Activated gamma-delta T cell (primary cell): ENCODE measurements around the gene MARK1.
"Not testable (repeated sequence)": the region's sequence is repeated elsewhere in the genome, so short reads cannot be mapped to it uniquely, and the experiment has no call there.

Source experiments
- DNase-seq: peaks from one replicate; lab custom pipeline; 2025; lab: John Stamatoyannopoulos, UW

MARK1 gene

DNA sequence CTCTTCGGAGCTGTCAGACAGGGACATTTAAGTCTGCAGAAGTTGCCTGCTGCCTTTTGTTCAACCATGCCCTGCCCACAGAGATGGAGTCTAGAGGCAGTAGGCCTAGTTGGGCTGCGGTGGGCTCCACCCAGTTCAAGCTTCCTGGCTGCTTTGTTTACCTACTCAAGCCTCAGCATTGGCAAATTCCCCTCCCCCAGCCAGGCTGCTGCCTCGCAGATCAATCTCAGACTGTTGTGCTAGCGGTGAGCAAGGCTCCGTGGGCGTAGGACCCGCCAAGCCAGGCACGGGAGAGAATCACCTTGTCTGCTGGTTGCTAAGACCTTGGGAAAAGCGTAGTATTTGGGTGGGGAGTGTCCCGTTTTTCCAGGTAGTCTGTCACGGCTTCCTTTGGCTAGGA is 83.2 kb downstream of the MARK1 start:
- DNase-seq = not testable (repeated sequence)

DNA sequence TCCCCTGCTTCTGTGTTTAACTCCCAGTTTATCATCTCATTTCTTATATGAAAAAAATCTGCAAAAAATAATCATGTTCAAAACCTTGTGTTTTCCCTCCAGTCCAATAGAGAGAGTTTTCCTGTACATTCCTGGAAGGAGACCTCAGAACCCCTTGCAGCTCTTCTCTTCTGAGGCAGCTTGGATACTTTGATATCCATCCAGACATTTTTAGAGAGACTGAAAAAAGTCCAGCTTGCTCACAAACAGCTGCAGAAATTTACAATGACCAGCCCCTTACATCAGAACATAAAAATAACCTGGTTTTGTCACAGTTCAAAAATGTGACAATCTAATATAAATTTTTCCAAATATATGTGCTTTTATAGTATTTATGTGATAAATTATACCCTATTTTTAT is 88.9 kb downstream of the MARK1 start:
- DNase-seq = no peak

DNA sequence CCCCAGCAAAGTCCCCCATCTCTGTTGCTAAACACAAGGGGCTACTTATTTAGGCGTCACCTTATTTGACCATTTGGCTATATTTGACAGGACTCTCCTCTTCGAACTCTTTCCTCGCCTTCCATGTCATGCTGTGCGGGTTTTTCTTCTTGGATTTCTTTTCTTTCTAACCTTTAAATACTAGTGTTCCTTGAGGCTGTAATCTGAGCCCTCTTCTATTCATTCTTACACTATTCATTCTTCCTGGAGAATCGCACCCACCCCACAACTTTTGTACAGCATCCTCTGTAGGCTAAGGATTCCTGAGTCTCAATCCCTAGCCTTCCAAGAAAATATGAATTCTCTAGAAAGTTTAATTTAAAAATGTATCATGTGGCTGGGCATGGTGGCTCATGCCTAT is 100.5 kb downstream of the MARK1 start:
- no peak for DNase-seq

DNA sequence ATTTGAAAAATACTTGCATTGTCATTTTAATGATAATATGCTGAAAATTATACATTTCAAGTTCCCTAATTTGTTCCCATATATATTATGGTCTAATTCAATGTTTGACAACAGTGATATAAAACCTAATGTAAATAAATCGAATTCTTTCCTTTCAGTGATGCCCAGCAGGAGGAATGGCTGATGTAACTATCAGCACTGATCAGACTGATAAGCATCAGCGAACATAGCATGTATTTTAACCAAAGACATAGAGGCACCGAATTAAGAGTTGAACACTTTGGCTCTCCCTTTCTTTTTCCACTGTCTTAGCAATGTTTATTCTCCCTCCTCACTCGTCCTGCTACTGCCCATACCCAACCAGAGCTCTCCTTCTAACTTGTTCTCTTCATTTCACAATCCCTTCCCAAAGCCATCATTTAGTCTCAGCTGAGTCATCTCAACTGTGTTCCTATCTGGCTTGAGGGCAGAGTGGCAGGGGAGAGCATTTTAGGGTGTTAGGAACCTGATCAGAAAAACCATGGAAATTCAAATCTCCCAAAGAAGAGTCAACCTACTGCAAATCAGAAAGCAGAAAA is 103.4 kb downstream of the MARK1 start:
- no peak for DNase-seq

DNA sequence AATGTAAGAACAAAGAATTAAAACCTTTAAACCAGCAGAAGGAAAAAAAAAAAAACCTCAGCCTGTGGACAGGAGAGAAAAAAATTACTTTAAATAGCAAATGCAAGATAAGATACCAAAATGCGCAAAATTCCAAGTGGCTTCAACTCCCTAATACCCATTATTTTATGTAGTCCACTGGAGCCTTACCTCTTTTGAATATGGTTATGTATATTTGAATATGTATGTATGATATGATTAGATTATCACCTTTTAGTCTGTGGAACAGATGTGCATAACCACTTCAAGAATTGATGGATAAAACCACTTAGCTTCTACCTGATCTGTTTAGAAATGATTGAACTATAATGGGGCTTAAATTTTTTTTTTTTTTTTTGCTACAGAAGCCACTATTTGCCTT is 109.8 kb downstream of the MARK1 start:
- no peak for DNase-seq

DNA sequence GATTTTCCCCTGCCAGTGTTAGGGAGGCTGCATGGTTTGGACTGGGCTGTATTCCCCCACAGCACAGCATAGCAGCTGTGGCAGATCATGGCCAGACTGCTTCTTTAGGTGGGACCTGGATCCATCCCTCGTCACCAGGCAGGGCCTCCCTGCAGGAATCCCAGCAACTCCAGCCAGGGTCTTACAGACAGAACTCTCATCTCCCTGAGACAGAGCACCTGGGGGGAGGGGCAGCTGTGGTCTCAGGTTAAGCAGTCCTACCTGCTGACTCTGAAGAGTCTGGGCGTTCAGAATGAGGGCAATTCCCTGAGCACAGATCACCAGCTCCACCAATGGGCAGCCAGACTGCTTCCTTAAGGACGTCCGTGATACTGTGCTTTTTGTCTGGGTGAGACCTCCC is 114.3 kb downstream of the MARK1 start:
- DNase-seq = no peak

DNA sequence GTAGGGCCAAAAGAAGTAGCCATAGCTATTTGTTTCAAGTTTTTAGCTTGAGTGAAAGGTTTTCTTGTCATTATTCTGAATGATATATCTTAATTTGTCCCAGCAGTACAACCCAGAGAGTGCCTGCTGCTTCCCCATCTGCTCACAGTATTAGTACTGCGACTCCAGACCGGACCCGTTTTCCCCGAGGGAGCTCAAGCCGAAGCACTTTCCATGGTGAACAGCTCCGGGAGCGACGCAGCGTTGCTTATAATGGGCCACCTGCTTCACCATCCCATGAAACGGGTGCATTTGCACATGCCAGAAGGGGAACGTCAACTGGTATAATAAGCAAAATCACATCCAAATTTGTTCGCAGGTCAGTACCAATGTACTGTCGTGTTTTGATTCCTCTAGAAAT is 125.1 kb downstream of the MARK1 start:
- no peak for DNase-seq

DNA sequence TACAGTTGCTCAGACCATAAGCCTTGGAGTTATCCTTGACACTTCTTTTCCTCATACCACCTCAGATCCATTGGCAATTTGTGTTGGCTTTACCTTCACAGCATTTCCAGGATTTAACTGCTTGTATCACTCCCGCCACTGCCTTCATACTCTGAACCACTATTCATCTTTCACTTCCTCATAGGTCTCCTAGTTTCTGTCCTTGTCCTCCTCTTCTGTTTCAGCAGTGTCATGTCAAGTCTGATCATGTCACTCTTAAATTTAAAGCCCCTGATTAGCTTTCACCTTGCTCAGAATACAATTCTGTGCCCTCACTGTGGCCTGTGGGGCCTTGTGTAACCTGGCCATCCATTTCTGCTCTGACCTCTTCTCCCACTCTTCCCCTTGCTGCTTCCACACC is 127.6 kb downstream of the MARK1 start:
- DNase-seq = no peak

DNA sequence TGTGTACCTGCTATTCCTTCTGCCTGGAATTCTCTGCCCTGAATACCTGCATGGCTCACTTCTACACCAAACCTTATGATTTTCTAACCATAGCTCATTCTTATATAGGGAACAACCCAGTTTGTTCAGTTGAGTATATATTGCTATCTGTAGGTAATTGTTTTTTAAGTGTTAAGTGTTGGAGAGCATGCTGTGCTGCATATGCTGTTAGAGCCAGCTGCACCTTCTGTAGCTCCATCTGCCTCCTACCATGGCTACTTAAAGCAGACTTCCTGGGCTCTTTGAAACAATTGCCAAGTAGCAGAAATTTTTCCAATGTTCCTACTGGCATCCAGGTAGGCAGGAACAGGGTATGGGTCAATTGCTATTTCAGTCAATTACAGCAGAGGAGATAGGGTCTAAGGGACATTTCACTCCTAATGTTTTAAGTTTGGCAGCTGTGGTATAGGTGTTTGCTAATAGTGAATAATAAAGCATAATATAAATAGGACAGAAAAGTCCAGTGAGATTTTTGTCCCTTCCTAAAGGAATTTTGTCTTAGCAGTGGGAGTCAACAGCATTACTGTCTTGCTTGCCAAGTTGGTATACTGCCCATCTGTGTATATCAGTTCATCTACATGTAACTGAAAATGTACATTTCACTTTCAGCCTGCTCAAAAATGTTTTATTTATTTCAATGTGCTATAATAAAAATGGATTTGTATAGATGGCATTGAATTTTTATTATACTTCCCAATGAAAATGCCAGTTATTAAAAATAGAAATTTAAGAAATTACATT is 128.2 kb downstream of the MARK1 start:
- DNase-seq = no peak

DNA sequence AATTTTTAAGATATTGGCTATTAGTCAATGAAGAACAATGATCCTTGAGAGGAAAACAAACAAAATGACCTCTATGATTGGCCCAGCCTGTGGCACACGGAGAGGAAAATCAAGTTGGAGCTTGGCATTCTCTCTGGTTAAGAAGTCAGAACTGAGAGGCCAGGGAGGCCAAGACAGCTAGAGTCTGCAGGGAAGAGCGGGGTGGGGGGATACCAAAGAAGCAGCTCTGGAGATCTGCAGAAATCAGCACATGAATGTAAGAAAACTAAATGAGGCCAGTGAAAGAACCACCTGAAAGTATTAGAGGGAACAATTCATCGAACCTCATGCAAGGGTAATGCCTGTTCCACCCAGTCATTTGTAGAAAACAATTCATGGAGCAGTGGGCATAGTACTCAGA is 138.4 kb downstream of the MARK1 start:
- DNase-seq = no peak

DNA sequence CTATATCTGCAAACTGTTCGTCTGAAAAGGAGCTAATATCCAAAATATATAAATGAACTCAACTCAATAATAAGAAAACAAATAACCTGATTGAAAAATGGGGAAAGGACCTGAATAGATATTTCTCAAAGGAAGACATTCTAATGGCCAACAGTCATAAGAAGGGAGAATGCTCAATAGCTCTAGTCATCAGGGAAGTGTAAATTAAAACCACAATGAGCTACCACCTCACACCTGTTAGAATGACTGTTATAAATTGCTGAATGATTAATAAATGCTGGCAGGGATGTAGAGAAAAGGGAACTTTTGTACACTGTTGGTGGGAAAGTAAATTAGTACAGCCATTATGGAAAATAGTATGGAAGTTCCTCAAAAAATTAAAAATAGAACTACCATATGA is 141.1 kb downstream of the MARK1 start:
- DNase-seq = no peak

DNA sequence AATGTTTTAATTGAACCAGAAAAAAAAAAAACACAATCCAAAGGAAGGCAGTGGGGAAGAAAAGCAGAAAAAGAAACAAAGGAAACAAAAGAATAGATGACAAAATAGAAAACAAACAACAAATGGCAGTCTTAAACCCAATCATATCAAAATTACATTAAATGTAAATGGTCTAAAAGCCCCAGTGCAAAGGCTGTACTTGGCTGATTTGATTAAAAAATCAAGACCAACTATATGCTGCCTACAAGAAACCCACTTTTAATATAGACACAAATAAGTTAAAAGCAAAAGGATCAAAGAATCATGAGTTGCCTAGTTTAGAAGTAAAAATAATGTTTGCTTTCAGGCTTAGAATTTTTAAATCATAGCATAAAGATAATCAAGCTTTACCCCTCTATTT is 142.4 kb downstream of the MARK1 start:
- DNase-seq = no peak

DNA sequence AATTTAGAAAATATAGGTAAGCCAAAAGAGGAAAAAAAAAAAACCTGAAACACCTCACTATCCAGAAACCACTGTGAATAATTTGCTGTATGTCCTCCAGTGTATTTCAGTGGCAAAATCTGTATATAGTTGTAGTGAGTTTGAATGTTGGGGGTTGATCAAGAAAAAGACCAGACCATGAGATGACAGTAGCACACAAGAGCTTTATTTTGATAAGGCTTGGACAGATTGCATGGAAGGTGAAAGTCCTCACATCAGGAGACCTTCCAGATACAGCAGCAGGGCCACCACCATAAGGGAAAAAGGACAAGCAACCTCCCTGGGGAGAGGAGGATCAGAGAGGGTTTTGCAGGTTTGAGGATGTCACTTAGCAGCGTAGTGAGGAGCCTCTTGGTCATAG is 146.0 kb downstream of the MARK1 start:
- DNase-seq = no peak

DNA sequence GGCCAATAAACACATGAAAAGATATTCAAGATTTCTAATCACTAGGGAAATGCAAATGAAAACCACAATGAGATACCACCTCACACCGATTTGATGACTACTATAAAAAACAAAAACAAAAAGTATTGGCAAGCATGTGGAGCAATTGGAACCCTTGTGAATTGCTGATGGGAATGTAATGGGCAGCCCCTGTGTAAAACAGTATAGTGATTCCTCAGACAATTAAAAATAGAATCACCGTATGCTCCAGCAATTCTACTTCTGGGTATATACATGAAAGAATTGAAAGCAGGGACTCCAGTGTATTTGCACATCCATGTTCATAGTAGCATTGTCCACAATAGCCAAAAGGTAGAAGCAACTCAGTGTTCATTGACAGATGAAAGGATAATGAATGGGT is 149.3 kb downstream of the MARK1 start:
- no peak for DNase-seq

DNA sequence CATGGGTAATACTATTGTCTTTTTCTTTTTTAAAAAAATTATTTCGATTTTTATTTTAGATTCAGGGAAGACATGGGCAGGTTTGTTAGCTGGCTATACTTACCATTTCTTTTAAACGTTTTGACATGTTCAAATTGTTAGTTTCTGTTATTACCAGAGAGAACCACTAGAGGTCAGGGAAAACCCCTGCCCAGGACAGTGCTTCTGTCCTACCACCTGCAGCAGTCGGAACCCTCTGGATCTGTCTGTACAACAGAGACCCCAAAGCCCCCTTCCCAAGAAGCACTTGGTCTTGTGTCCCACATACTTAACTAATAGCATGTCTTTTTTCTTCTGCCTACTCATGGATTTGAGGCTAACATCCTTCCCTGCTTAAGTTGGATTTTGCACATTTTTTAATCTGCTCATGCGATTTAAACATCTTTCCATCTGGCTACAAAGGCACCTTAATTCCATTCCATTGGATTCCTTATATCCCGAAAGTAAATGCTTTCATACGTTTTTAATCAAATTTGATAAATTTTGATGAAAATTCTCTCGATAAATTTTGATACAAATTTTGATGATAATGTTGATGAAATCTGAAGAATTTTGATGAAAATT is 152.2 kb downstream of the MARK1 start:
- DNase-seq = no peak

DNA sequence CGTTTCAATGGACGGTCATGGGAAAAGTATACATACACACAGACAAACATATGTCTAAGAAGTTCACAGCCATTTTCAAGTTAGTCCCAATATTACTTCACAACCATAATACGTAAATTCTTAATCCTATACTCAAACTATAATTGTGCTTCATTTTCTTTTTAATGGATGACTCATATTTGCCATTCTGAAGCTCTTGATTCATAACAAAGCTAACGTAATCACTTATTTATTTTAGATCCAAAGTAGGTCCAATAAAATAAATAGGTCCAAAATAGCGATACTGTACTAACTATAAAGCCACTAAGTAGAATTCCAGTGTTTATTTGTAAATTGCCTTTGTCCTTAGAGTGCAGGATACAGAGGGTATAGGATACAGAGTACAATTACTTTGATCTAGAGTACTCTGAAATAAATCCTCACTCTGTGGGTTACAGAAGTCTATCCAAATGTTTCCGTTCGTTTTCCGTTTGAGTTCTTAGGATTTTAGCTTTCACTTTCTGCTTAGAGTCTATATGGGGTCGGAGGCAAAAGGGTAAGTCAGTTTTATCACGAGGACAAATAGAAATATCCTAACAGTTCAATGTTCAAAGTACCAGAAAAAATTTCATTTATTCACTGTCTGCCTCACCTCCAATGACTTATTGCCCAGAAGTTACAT is 153.4 kb downstream of the MARK1 start:
- no peak for DNase-seq

DNA sequence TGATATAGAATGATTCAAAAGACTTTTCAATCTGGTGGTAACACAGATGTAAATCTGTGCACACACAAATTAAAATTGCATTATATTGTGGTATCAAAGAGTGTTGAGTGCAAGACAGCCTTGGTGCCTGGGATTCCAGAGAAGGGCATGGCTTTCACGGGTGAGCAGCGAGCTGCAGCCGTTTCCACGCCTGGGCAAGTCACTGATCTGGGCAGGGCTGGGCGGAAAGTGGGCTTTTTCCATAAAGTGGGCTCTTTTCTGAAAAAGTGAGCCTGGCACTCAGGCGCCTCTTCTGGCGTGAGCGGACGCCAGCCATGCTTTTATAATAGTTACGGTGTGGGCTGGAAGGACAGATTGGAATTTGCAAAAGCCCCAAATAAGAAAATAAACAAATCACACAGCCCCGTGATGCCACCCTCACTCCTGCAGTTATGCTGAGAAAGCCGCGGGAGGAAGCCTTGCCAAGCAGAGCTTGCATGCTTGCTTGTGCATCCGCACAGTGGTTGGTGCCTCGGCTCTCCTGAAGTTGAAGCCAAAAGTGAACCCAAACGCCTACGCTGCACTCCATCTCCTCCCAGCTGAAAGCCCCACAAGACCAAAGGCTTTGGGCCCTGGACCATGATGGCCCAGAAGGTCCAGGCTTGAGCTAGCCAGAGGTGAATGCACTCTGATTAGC is 155.1 kb downstream of the MARK1 start:
- no peak for DNase-seq

DNA sequence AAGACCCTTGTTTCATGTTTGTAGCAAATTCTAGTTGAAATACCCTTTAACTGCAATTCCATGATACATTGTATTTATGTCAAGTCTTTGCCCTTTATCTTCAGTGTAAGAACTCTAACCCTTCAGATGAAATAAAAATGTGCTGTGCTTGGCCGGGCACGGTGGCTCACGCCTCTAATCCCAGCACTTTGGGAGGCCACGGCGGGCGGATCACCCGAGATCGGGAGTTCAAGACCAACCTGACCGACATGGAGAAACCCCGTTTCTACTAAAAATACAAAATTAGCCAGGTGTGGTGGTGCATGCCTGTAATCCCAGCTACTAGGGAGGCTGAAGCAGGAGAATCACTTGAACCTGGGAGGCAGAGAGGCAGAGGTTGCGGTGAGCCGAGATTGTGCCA is 155.8 kb downstream of the MARK1 start:
- not testable (repeated sequence) for DNase-seq

DNA sequence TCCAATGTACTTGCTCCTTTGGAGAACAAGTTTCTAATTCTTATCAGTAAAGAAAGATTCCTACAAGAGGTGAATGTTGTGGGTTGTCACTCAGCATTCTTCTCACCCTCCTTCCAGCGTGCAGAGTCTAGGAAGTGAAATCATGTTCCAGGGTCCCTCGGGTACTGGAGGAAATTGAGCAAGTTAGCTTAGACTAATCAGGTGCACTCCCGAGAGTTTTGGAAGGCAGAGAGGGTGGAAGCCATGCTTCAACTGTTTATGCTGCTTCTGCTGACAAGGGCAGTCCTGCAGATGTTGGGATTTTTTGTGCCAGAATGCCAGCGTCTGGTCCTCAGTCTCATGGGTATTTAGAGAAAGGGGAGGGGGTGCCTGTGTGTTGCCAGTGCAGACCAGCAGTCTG is 157.0 kb downstream of the MARK1 start:
- no peak for DNase-seq

DNA sequence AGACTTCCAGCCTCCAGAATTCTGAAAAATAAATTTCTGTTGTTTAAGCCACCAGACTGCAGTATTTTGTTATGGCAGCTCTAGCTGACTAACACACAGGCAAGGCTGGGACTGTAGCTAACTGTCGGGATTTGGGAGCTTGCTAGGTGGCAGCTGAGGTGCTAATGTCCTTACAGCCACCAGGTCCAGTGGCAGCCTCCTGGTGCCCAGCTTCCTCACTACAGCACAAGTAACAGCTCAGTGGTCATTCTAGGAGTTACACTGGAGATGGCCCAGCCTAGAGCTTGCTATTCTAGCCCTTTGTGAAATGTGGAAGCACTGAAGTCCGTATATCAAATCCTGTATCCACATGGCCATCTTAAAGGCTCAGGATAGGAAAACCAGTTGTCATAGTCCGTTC is 157.9 kb downstream of the MARK1 start:
- no peak for DNase-seq

DNA sequence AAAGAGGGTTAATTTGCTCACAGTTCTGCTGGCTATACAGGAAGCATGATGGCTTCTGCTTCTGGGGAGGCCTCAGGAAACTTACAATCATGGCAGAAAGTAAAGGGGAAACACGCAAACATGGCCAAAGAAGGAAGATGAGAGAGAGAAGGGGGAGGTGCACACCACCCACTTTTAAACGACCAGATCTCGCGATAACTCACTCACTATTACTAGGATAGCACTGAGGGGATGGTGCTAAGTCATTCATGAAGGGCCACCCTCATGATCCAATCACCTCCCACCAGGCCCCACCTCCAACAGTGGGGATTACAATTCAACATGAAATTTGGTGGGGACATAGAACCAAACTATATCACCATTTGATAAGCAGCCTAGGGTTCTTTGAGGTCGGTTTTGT is 159.9 kb downstream of the MARK1 start:
- no peak for DNase-seq

DNA sequence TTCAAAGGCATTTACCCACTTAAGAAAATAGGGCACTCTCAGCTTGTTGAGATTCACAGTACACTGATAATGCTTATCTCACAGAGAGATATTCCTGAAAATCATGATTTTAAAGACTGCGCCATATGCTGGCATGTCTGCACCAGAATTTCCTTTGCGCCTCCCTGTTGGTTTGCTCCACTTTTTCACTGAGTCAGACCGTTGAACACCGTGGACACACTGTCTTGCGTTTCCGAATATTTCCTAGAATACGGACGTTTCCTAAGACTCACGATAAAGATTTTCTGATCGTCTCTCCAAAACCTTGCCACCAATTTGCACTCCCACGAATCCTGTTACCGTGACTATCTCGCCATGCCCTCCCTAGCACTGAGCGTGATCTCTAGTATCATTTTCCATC is 161.7 kb downstream of the MARK1 start:
- DNase-seq = no peak
